ENCODE results near the gene CDH4.

The CDH4 gene

GRCh38 chr20:61657721-61658377 lies 405.8 kb downstream of the CDH4 start:
- DNase-seq (ENCODE audit: low spot score): no peak

- DNase-seq (ENCODE audit: low spot score): no peak
Measured at GRCh38 chr20:61658563-61658962, 406.5 kb downstream of the CDH4 start.

- DNase-seq (ENCODE audit: low spot score): no peak
Measured at GRCh38 chr20:61659246-61659993, 407.4 kb downstream of the CDH4 start.

GRCh38 chr20:61659994-61660346 lies 407.9 kb downstream of the CDH4 start:
- DNase-seq (ENCODE audit: low spot score): no peak

- no peak for DNase-seq (ENCODE audit: low spot score)
Measured at GRCh38 chr20:61660559-61660958, 408.5 kb downstream of the CDH4 start.

- DNase-seq (ENCODE audit: low spot score): no peak
Measured at GRCh38 chr20:61661025-61661424, 409.0 kb downstream of the CDH4 start.

GRCh38 chr20:61661583-61661982 lies 409.5 kb downstream of the CDH4 start:
- DNase-seq (ENCODE audit: low spot score): no peak

GRCh38 chr20:61662226-61662967 lies 410.3 kb downstream of the CDH4 start:
- no peak for DNase-seq (ENCODE audit: low spot score)

- no peak for DNase-seq (ENCODE audit: low spot score)
Measured at GRCh38 chr20:61662968-61663331, 410.9 kb downstream of the CDH4 start.

GRCh38 chr20:61663521-61664425 lies 411.7 kb downstream of the CDH4 start:
- no peak for DNase-seq (ENCODE audit: low spot score)

- no peak for DNase-seq (ENCODE audit: low spot score)
Measured at GRCh38 chr20:61664556-61665320, 412.7 kb downstream of the CDH4 start.

GRCh38 chr20:61665528-61666470 lies 413.7 kb downstream of the CDH4 start:
- DNase-seq (ENCODE audit: low spot score): no peak

GRCh38 chr20:61666471-61666832 lies 414.4 kb downstream of the CDH4 start:
- DNase-seq (ENCODE audit: low spot score): no peak

GRCh38 chr20:61667056-61667792 lies 415.2 kb downstream of the CDH4 start:
- no peak for DNase-seq (ENCODE audit: low spot score)

- DNase-seq (ENCODE audit: low spot score): no peak
Measured at GRCh38 chr20:61668065-61668650, 416.1 kb downstream of the CDH4 start.

GRCh38 chr20:61668771-61669503 lies 416.9 kb downstream of the CDH4 start:
- DNase-seq (ENCODE audit: low spot score): no peak

- no peak for DNase-seq (ENCODE audit: low spot score)
Measured at GRCh38 chr20:61670274-61670673, 418.2 kb downstream of the CDH4 start.

- DNase-seq (ENCODE audit: low spot score): no peak
Measured at GRCh38 chr20:61671559-61671958, 419.5 kb downstream of the CDH4 start.
